ENCODE measurements around the gene SOD3. TPM values are rescaled to one million over a fixed set of nuclear protein-coding genes. Genes with fewer than 3 reads are reported as not detected.
A peak's percentile ranks its signal among the peaks of the same experiment; 100 is the strongest.

The SOD3 gene
- total and polyA plus RNA-seq, 2 of the 8 experiments (the other 6 are each of a cell fraction or from before 2014, with no cell fraction given), result 4.9 TPM

GRCh38 chr4:24792552-24792951 lies 2.8 kb upstream of the SOD3 start:
- no peak overlapping the region for H3K4me2 ChIP-seq (ENCODE audit: insufficient read depth in 1 of 2, low read depth in 2 of 2, low read length in 2 of 2)
- 92% methylated on average over 4 of the region's 4 CpGs; no CpG with 5 or more reads in 1 of the 2 experiments for WGBS, 2 experiments (ENCODE audit: extremely low coverage in 1 of 2, insufficient coverage in 1 of 2, insufficient read length in 1 of 2, insufficient replicate concordance in 2 of 2, low coverage in 1 of 2, low lambda C conversion rate in 2 of 2, missing lambda C conversion rate in 1 of 2)
- no peak for FAIRE-seq

More at GRCh38 chr4:24792552-24792951, 2.8 kb upstream of the SOD3 start:
- no peak overlapping the region for H3K4ac ChIP-seq (replicated peaks; ENCODE audit: insufficient read length, low read depth, low read length)
- POLR2A ChIA-PET (ENCODE audit: partially characterized antibody), result interaction anchor here (1.9 kb wide), 1 partner anchor 208 kb away, joined by 5 read pairs; the partner anchor contains the start of gene DHX15
- no peak overlapping the region for H2BK12ac ChIP-seq (ENCODE audit: low read depth, low read length)
- H3K23me2 ChIP-seq (ENCODE audit: low read depth, low read length), result peaks cover 5% of the 10 kb centered on the region; the same call in 1 of the 2 replicates
- no peaks in the 10 kb centered on the region for H3K36me3 ChIP-seq (ENCODE audit: control insufficient read depth in 2 of 4, insufficient read depth in 4 of 4, low read length in 3 of 4)
- no peak overlapping the region for H3K56ac ChIP-seq (replicated peaks; ENCODE audit: insufficient read length, low read depth, low read length)
- H3K23ac ChIP-seq (ENCODE audit: insufficient read length), result no peak overlapping the region
- H4K20me1 ChIP-seq (replicated peaks in 1 of 2; ENCODE audit: control insufficient read depth in 1 of 2, insufficient read depth in 2 of 2, low read length in 2 of 2), result no peaks in the 10 kb centered on the region
- peaks cover 1 to 18% (median 7%) of the 10 kb centered on the region in 4 experiments; a peak in 5 of 7 replicates for H3K4me1 ChIP-seq (replicated peaks in 1 of 4; ENCODE audit: control insufficient read depth in 3 of 4, insufficient read depth in 4 of 4, low read length in 3 of 4)
- H3K79me1 ChIP-seq (ENCODE audit: low read depth, low read length), result no peaks in the 10 kb centered on the region
- no peak overlapping the region for H2BK20ac ChIP-seq (ENCODE audit: low read length)
- peak in 1 of 2 experiments; percentile 6 for DNase-seq (ENCODE audit: low read depth in 1 of 2, low spot score in 2 of 2)
- no peak overlapping the region for H4K91ac ChIP-seq (replicated peaks; ENCODE audit: insufficient read length, low read length)
- no peak overlapping the region for H3K27ac ChIP-seq (ENCODE audit: low read depth, low read length)
- no peak overlapping the region for H4K8ac ChIP-seq (ENCODE audit: extremely low read depth, insufficient read depth, low read length)
- peaks cover 0 to 7% (median 6%) of the 10 kb centered on the region in 4 experiments; a peak in 5 of 7 replicates for H3K27me3 ChIP-seq (replicated peaks in 1 of 4; ENCODE audit: control insufficient read depth in 3 of 4, extremely low read depth in 1 of 4, insufficient read depth in 3 of 4, low read length in 3 of 4)
- no peak overlapping the region for H2BK5ac ChIP-seq (ENCODE audit: low read depth, low read length)
- H2AK5ac ChIP-seq (ENCODE audit: low read depth, low read length), result no peak overlapping the region
- no peak overlapping the region for H3K4me3 ChIP-seq (ENCODE audit: extremely low read depth in 1 of 4, insufficient read depth in 2 of 4, low read depth in 3 of 4, low read length in 4 of 4)
- H2BK15ac ChIP-seq (ENCODE audit: low read length), result no peak overlapping the region
- no peak overlapping the region for H3K18ac ChIP-seq (ENCODE audit: extremely low read depth, low read length)
- H2BK120ac ChIP-seq (replicated peaks; ENCODE audit: low read depth, low read length), result no peak overlapping the region
- no peak overlapping the region for H4K5ac ChIP-seq (ENCODE audit: insufficient read length, low read depth, low read length)
- CTCF ChIA-PET (ENCODE audit: partially characterized antibody), result interaction anchor here (0.8 to 4.5 kb wide), 22 partner anchors 10 to 304 kb away, joined by 3 to 25 read pairs (median 4); no protein-coding TSS in a partner anchor
- no peak overlapping the region for H2AFZ ChIP-seq (ENCODE audit: low read length)
- no peaks in the 10 kb centered on the region for H3K9me3 ChIP-seq (ENCODE audit: insufficient read depth in 2 of 2, low read depth in 1 of 2, low read length in 1 of 2)
- no peak overlapping the region for H3K9ac ChIP-seq (replicated peaks in 1 of 4; ENCODE audit: extremely low read depth in 1 of 4, low read depth in 3 of 4, low read length in 3 of 4)
- no peak for TF ChIP-seq POLR2AphosphoS5 (IDR thresholded peaks at IDR 0.05; ENCODE audit: low read depth, low read length)
- H3K14ac ChIP-seq (ENCODE audit: insufficient read length), result no peak overlapping the region
- no peaks in the 10 kb centered on the region for H3K79me2 ChIP-seq (ENCODE audit: control insufficient read depth in 1 of 2, insufficient read depth in 2 of 2, low read length in 2 of 2)
